Activated naive CD8-positive, alpha-beta T cell (primary cell): ENCODE data around the gene PLCH1.
"Not testable (repeated sequence)": the region's sequence is repeated elsewhere in the genome, so short reads cannot be mapped to it uniquely, and the experiment has no call there.

Experiments
- H3K27ac Mint-ChIP-seq: one replicate; pipeline ENCODE4 v1.8.0; 2021; ENCODE audit warnings: mixed read lengths
- H3K27me3 Mint-ChIP-seq: one replicate; pipeline ENCODE4 v1.8.0; 2021; ENCODE audit warnings: mixed read lengths
- H3K36me3 Mint-ChIP-seq: one replicate; pipeline ENCODE4 v1.8.0; 2021; ENCODE audit warnings: mixed read lengths
- H3K4me1 Mint-ChIP-seq: one replicate; pipeline ENCODE4 v1.8.0; 2021; ENCODE audit warnings: low read depth, mixed read lengths
- H3K4me3 Mint-ChIP-seq: one replicate; pipeline ENCODE4 v1.8.0; 2021; ENCODE audit warnings: mild to moderate bottlenecking, mixed read lengths
- H3K9me3 Mint-ChIP-seq: one replicate; pipeline ENCODE4 v1.8.0; 2021; ENCODE audit warnings: low read depth, mixed read lengths

Gene PLCH1

DNA sequence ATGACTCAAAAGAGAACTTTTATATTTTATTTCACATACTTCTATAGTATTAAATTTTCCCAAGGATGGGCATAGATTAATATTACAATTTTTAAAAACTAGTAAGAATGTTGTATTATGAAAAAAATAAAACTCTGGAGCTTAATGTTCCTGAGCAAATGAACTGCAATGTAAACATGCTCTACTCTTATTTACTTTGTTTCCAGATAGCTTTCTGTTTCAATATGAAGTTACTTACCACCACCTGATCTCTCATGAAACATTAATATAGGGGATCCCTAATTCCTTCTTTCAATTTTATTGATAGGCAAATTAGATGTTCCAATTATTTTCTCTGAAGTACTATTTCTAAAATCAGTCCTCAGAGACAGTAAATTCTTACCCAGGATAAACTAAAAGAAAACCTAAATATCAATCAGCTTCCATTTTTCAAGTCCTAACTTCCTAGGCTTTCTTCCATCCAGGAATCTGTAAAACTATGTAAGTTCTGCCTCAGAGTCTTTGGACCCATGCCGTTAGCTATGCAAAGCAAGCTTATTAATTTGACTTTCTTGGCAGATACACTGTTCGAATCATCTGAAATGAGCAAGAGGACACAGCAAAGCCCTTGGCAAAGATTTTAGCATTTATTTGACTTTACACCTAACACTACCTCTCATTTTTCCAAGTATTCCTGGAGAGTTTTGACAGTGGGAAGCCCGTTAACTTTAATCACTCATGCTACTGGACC, 93.2 kb downstream of the PLCH1 start:
- Mint-ChIP-seq H3K9me3 (no peaks in the 10 kb centered on the region), H3K4me1 (no peaks in the 10 kb centered on the region), H3K27me3 (no peaks in the 10 kb centered on the region), H3K36me3 (no peaks in the 10 kb centered on the region), H3K4me3 (no peak overlapping the region), H3K27ac (no peak overlapping the region)

DNA sequence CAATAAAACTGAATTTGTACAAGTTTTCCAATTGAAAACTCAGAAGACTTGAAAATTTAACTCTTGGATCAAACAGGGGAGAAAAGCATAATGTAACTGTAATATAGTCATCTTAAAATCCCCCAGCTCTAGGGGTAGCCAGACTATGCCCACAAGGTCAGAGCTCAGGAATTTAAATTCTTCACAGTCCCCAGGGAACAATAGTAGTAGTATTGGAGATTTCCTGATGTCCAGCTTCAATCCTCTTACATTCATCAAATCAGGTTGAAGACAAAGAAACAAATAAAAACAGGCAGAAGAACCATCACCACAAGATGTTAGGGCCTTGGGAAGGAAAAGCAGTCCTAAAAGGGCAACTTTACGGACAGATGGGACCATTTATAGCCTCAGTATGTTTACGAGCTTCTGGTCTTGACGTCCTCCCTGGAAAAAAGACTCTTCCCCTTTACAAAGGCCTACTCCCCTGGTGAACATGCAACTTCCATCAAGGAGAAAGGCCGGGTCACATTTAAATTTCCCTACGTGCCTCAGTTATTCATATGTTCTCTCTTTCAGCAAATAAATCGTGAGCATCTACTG, 96.8 kb downstream of the PLCH1 start:
- H3K27me3 Mint-ChIP-seq: no peaks in the 10 kb centered on the region
- no peak overlapping the region for H3K4me3 Mint-ChIP-seq
- no peaks in the 10 kb centered on the region for H3K9me3 Mint-ChIP-seq
- no peaks in the 10 kb centered on the region for H3K36me3 Mint-ChIP-seq
- no peak overlapping the region for H3K27ac Mint-ChIP-seq
- H3K4me1 Mint-ChIP-seq: no peaks in the 10 kb centered on the region

GRCh38 chr3:155647206-155647605, 97.7 kb downstream of the PLCH1 start:
- Mint-ChIP-seq H3K9me3 (no peaks in the 10 kb centered on the region), H3K27ac (no peak overlapping the region), H3K27me3 (no peaks in the 10 kb centered on the region), H3K4me1 (no peaks in the 10 kb centered on the region), H3K4me3 (no peak overlapping the region), H3K36me3 (no peaks in the 10 kb centered on the region)

- Mint-ChIP-seq H3K4me3 (no peak overlapping the region), H3K4me1 (no peaks in the 10 kb centered on the region), H3K36me3 (no peaks in the 10 kb centered on the region), H3K9me3 (no peaks in the 10 kb centered on the region), H3K27me3 (no peaks in the 10 kb centered on the region), H3K27ac (no peak overlapping the region)
Observed at GRCh38 chr3:155646669-155647068, 98.2 kb downstream of the PLCH1 start.

DNA sequence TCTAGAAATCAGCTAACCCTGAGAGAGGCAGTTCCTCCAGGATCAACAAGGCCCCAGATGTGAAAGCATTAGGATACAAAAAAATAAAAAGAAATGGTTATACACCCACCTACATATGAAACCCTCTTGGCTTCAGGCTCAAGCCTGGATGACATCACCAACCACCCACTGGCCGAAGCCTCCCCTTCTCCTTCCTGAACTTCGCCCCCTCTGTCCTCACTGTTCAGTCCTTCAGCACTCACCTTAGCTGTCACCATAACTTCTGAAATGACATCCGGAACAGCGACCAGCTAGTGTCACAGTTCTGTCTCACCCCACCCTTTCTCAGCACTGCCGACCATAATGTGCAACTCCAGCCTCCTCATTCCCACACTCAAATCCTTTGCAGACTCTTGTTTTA, 98.7 kb downstream of the PLCH1 start:
- H3K36me3 Mint-ChIP-seq: no peaks in the 10 kb centered on the region
- no peaks in the 10 kb centered on the region for H3K9me3 Mint-ChIP-seq
- no peaks in the 10 kb centered on the region for H3K27me3 Mint-ChIP-seq
- no peaks in the 10 kb centered on the region for H3K4me1 Mint-ChIP-seq
- H3K27ac Mint-ChIP-seq: no peak overlapping the region
- H3K4me3 Mint-ChIP-seq: no peak overlapping the region

GRCh38 chr3:155643581-155644165, 101.2 kb downstream of the PLCH1 start:
- no peaks in the 10 kb centered on the region for H3K27me3 Mint-ChIP-seq
- no peaks in the 10 kb centered on the region for H3K9me3 Mint-ChIP-seq

GRCh38 chr3:155641956-155642355, 102.9 kb downstream of the PLCH1 start:
- H3K4me1 Mint-ChIP-seq: no peaks in the 10 kb centered on the region
- no peaks in the 10 kb centered on the region for H3K36me3 Mint-ChIP-seq
- H3K9me3 Mint-ChIP-seq: no peaks in the 10 kb centered on the region
- no peak overlapping the region for H3K4me3 Mint-ChIP-seq
- no peak overlapping the region for H3K27ac Mint-ChIP-seq
- H3K27me3 Mint-ChIP-seq: no peaks in the 10 kb centered on the region

More at GRCh38 chr3:155643581-155644165, 101.2 kb downstream of the PLCH1 start:
- Mint-ChIP-seq H3K27ac (no peak overlapping the region), H3K36me3 (no peaks in the 10 kb centered on the region), H3K4me3 (no peak overlapping the region), H3K4me1 (no peaks in the 10 kb centered on the region)

GRCh38 chr3:155640098-155640497, 104.8 kb downstream of the PLCH1 start:
- no peaks in the 10 kb centered on the region for H3K9me3 Mint-ChIP-seq
- H3K27me3 Mint-ChIP-seq: no peaks in the 10 kb centered on the region
- no peaks in the 10 kb centered on the region for H3K4me1 Mint-ChIP-seq
- no peak overlapping the region for H3K4me3 Mint-ChIP-seq
- H3K27ac Mint-ChIP-seq: no peak overlapping the region
- no peaks in the 10 kb centered on the region for H3K36me3 Mint-ChIP-seq

- Mint-ChIP-seq H3K9me3 (no peaks in the 10 kb centered on the region), H3K27me3 (no peaks in the 10 kb centered on the region), H3K4me3 (no peak overlapping the region), H3K27ac (no peak overlapping the region), H3K4me1 (no peaks in the 10 kb centered on the region), H3K36me3 (no peaks in the 10 kb centered on the region)
Observed at GRCh38 chr3:155639462-155640055, 105.3 kb downstream of the PLCH1 start.

DNA sequence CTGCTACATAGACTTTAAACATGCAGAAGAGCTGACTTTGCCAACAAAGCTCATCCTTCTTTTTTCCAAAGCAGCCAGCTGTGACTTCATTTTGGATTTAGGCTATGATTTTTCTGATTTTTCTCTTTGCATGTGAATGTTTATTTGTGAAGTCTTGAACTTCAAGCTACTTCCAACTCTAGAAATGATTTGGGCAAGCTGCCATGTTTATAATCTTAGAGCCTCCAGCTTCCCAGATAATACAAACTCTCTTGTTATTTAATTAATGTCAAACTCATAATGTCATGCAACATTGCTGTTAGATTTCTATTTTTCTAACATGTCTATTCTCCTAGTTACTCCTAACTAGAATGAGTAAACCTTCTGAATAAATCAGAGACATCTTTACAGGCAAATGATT, 106.4 kb downstream of the PLCH1 start:
- not testable (repeated sequence) for H3K4me3 Mint-ChIP-seq, H3K4me1 Mint-ChIP-seq, H3K9me3 Mint-ChIP-seq, H3K27ac Mint-ChIP-seq, H3K27me3 Mint-ChIP-seq, H3K36me3 Mint-ChIP-seq

DNA sequence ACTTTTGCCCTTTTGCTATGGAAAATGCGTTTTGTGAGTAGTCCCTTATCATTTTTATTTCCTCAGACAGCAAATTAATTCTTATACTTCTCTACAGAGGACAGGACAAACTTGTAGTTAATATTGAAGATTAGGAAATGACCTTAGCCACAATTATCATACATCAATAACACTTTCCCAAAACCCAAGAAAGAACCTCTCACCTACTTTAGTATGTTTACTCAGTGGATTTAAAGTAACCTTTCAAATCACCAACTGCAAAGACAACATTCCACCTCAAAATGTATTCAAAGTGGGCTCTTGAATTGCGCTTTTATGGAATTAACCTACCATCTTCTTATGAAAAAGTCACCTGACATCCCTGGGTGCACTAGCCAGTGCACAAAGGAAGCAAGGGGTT, 107.3 kb downstream of the PLCH1 start:
- Mint-ChIP-seq H3K27ac (no peak overlapping the region), H3K4me1 (no peaks in the 10 kb centered on the region), H3K27me3 (no peaks in the 10 kb centered on the region), H3K4me3 (no peak overlapping the region), H3K9me3 (no peaks in the 10 kb centered on the region), H3K36me3 (no peaks in the 10 kb centered on the region)

- Mint-ChIP-seq H3K4me1 (no peaks in the 10 kb centered on the region), H3K36me3 (no peaks in the 10 kb centered on the region), H3K27me3 (no peaks in the 10 kb centered on the region), H3K4me3 (no peak overlapping the region), H3K9me3 (no peaks in the 10 kb centered on the region), H3K27ac (no peak overlapping the region)
Observed at GRCh38 chr3:155635056-155635455, 109.8 kb downstream of the PLCH1 start.

DNA sequence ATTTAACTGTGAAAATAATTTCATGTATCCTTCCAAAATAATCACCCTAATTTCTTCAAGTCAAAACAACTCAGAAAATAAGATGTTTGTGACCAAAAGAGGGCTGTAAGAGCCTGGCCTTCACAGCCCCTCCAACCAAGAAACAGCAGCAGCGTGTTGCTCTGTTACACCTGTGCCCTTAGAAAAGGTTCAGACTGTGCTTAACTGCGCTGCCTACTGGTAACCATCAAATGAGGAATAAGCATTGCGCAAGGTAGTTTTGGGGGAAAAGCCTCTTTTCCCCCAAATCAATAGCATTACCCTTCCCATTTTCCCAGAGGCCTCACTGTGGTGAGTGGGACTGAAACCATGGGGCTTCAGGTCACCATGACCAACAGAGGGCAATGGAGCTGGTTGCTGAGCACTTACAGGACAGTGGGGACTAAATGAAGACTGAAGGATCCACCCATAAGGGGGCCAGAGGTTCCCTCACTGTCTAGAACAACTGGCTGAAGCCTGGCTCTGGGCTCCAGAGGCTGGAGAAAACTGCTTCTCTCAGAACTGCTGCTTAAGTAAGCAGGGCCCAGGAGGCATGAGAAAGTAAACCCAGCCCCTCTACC, 110.7 kb downstream of the PLCH1 start:
- no peak overlapping the region for H3K4me3 Mint-ChIP-seq
- H3K36me3 Mint-ChIP-seq: no peaks in the 10 kb centered on the region
- H3K4me1 Mint-ChIP-seq: no peaks in the 10 kb centered on the region
- no peaks in the 10 kb centered on the region for H3K9me3 Mint-ChIP-seq
- no peaks in the 10 kb centered on the region for H3K27me3 Mint-ChIP-seq
- no peak overlapping the region for H3K27ac Mint-ChIP-seq

DNA sequence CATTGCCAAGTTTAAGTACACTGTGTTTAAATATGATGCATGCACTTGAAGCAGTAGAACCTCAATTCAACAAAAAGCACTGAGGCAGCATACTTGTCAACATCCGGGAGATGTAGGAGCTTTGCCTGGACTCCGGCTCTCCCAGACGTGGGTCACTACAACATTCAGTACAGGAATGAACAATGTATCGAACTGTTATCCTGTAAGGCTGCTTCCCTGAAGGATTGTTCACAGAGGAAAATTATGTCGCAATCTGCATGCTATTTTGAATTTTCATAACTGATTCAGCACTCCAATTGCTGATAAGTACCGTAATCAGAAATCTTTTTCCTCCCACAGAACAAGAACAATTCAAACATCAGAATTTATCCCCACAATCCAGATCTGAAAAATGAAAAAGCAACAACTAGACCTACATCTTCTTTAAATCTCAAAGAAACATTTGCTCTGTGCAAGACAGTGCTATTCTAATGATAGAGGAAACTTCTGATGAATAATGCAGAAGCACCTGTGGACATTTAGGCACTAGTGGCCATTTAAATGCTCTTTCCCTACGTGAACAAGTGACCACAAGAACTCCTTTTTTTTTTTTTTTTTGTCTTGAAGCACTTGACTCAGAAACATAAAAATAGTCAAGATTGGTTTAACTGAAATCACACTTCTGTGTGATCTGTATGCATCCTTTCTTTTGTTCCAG, 113.4 kb downstream of the PLCH1 start:
- Mint-ChIP-seq H3K27me3 (no peaks in the 10 kb centered on the region), H3K4me3 (no peak overlapping the region), H3K27ac (no peak overlapping the region), H3K9me3 (no peaks in the 10 kb centered on the region), H3K36me3 (no peaks in the 10 kb centered on the region), H3K4me1 (no peaks in the 10 kb centered on the region)

GRCh38 chr3:155629556-155629955, 115.3 kb downstream of the PLCH1 start:
- no peaks in the 10 kb centered on the region for H3K9me3 Mint-ChIP-seq
- no peak overlapping the region for H3K4me3 Mint-ChIP-seq
- no peak overlapping the region for H3K27ac Mint-ChIP-seq
- no peaks in the 10 kb centered on the region for H3K4me1 Mint-ChIP-seq
- H3K36me3 Mint-ChIP-seq: no peaks in the 10 kb centered on the region
- no peaks in the 10 kb centered on the region for H3K27me3 Mint-ChIP-seq
